Breast epithelium (tissue), 3 donors: ENCODE data around the gene RPP21.

Source experiments
- CTCF ChIP-seq, 3 donors: fragments of 450-650 bp; IDR thresholded peaks; one replicate each; pipeline ENCODE4 v1.5.1; 2016 to 2017; ENCODE audit warnings: antibody characterized with exemption in 3 of 3, mild to moderate bottlenecking in 3 of 3, moderate library complexity in 3 of 3
- POLR2A ChIP-seq: fragments of 450-650 bp; IDR thresholded peaks from one replicate; pipeline ENCODE4 v1.6.1; 2016; ENCODE audit warnings: antibody characterized with exemption, mild to moderate bottlenecking, moderate library complexity
- POLR2AphosphoS5 ChIP-seq, 3 donors: sonication (generic); formaldehyde crosslinking; IDR thresholded peaks; one replicate each; pipeline ENCODE4 v1.6.1; 2017; ENCODE audit warnings: antibody characterized with exemption in 3 of 3

GRCh38 chr6:30311101-30311500, 33.9 kb upstream of the RPP21 start:
- TF ChIP-seq CTCF (IDR thresholded peaks at IDR 0.05) (no peak), POLR2AphosphoS5 (IDR thresholded peaks at IDR 0.05) (no peak), POLR2A (no peak)
